ENCODE measurements around the gene INSC. TPM values are rescaled to one million over a fixed set of nuclear protein-coding genes. Genes with fewer than 3 reads are reported as not detected.

The INSC gene
- total and polyA plus RNA-seq, 2 experiments from 2014 or later = 0.97 to 1.5 TPM

Other genes with a start within 250 kb of the INSC start
- gene CYP2R1, start 222.7 kb upstream of the INSC start, total RNA-seq (2014; rRNA removed; shearing (Covaris generic)) = 15.7 and 16.4 TPM in 2 replicates
- gene CYP2R1, start 222.7 kb upstream of the INSC start, polyA plus RNA-seq (2016; fragmentation: Nextera tagmentation; extraction: Ambion mirVana) = 11.1 and 11.8 TPM in 2 replicates
- 1.9 and 2.6 TPM in 2 replicates for gene CALCA, start 142.6 kb upstream of the INSC start, total RNA-seq (2014; rRNA removed; shearing (Covaris generic))
- gene CALCA, start 142.6 kb upstream of the INSC start, polyA plus RNA-seq (2016; fragmentation: Nextera tagmentation; extraction: Ambion mirVana) = 2.0 and 2.5 TPM in 2 replicates
- gene CALCB, start 41.3 kb upstream of the INSC start, total RNA-seq (2014; rRNA removed; shearing (Covaris generic)) = 7.4 and 7.9 TPM in 2 replicates
- gene CALCB, start 41.3 kb upstream of the INSC start, polyA plus RNA-seq (2016; fragmentation: Nextera tagmentation; extraction: Ambion mirVana) = 9.2 and 9.5 TPM in 2 replicates

All from GM23338 (cell line).